ENCODE data around the gene TNRC18.
A peak's percentile ranks its signal among the peaks of the same experiment; 100 is the strongest.
"Not testable (repeated sequence)": the region's sequence is repeated elsewhere in the genome, so short reads cannot be mapped to it uniquely, and the experiment has no call there.

Gene TNRC18, protein sequence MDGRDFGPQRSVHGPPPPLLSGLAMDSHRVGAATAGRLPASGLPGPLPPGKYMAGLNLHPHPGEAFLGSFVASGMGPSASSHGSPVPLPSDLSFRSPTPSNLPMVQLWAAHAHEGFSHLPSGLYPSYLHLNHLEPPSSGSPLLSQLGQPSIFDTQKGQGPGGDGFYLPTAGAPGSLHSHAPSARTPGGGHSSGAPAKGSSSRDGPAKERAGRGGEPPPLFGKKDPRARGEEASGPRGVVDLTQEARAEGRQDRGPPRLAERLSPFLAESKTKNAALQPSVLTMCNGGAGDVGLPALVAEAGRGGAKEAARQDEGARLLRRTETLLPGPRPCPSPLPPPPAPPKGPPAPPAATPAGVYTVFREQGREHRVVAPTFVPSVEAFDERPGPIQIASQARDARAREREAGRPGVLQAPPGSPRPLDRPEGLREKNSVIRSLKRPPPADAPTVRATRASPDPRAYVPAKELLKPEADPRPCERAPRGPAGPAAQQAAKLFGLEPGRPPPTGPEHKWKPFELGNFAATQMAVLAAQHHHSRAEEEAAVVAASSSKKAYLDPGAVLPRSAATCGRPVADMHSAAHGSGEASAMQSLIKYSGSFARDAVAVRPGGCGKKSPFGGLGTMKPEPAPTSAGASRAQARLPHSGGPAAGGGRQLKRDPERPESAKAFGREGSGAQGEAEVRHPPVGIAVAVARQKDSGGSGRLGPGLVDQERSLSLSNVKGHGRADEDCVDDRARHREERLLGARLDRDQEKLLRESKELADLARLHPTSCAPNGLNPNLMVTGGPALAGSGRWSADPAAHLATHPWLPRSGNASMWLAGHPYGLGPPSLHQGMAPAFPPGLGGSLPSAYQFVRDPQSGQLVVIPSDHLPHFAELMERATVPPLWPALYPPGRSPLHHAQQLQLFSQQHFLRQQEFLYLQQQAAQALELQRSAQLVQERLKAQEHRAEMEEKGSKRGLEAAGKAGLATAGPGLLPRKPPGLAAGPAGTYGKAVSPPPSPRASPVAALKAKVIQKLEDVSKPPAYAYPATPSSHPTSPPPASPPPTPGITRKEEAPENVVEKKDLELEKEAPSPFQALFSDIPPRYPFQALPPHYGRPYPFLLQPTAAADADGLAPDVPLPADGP (N-terminal part only)

DNA sequence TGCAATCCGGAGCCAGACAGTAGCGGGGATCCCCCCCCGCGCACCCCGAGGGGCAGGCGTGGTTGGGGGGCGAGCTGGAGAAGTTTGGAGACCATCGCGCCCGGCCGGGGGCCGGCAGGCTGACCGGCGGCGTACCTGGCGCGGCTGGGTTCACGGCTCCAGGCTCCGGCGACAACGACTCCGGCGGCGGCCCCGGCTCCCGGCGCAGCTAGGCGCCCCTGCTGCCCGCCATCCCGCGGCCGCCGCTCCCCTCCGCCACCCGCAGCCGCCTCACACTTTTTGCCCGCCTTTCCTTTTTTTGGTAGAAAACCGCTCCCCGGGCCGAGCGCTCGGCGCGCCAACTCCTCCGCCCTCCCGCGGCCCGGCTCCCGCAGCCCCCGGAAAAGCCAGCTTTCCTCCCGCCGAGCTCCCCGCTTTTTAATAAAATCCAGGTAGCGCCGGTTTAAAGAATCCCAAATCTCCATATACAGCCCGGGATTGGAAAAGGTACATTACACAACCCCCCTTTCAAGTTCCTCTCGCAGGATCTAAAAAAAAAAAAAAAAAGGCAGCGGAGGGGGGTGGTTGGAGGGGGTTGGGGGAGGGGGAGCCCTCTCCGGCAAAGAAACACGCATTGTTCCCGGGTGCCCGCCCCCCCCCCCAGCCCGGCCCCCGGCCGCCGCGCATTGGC, at the start of gene TNRC18:
Gene TNRC18 (minus strand): TSS at position 529 of the 670 bp plus-strand sequence. CDS start 2,588 bp downstream, outside the sequence.
- DNase-seq = no peak

DNA sequence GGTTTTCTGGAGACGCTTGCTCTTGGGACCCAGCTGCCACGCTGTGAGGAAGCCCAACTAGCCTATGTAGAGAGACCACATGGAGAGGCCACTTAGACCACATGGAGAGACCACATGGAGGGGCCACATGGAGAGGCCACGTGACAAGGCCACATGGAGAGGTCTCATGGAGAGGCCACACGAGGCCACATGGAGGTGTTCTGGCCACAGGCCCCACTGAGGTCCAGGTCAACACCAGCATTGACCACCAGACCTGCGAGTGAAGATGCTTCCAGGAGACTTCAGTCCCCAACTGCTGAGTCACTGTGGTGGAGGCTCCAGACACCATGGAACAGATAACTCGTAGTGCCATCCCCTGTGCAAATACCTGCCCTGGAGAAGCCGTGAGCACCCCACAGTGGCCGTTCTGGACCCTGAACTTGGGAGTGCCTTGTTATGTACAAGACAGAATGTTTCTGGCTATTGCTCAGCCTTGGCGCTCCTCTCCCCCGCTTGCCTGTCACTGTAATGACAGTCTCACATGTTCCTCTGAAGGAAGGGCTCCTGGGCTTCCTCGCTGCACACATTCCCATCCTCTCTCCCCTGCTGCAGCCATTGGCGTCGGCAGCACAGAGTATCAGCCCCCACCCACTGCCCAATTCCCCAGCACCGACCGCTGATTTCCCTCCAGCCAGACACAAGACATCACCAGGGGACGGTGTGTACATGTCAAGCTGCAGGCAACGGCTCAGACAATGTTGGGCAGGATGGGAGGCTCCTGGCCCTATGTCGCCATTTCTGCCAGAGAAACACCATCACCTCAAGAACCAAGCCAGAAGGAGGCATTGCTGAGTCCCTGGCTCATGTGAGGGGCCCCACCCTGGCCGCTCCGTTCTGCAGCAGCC, 49.0 kb upstream of the TNRC18 start:
- peak; percentile 99 for DNase-seq

DNA sequence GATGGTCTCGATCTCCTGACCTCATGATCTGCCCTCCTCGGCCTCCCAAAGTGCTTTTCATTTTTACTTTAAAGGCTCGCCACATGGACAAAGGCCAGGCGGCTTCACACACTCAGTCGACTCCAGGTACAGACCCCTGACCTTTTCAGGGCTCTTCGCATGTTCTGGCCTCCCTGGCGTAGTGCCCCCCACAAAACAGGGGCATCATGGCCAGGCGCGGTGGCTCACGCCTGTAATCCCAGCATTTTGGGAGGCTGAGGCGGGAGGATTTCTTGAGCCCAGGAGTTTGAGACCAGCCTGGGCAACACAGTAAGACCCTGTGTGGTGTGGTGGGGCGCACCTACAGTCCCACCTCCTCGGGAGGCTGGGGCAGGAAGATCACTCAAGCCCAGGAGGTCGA, 48.0 kb upstream of the TNRC18 start:
- DNase-seq = not testable (repeated sequence)

DNA sequence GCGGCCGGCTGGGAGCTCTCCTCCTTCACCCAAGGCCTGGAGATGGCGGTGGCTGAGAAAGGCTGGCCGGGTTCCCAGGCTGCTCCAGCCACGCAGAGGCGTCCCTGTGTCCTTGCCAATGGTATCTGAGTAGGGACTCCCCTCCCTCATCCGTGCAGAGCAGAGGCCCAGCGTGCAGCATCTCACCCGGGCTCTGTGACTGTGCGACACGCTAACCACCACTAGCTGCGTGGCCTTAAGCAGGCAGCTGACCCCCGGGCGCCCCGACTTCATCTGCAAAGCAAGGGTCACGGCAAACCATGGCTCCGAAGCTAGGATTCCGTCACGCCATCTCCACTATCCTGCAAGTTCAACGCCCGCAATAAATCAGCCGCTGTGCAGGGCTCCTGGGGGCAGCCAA, 47.2 kb upstream of the TNRC18 start:
- no peak for DNase-seq

DNA sequence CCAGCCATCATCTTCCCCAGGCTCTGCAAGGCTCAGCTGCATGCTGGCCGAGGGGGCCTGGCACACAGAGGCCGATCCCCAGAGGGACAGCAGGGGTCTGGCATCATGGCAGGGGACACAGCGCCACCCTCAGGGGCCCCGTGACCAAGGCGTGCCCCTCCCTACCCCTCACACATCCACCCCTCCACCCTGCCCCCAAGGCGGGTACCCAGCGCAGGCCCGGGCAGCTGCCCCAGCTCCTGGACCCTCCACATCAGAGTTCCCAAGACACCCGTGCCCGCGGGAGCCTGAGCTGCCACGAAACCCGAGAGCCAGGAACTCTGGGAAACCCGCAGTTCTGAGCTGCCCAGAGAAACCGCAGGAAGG, 46.5 kb upstream of the TNRC18 start:
- no peak for DNase-seq

DNA sequence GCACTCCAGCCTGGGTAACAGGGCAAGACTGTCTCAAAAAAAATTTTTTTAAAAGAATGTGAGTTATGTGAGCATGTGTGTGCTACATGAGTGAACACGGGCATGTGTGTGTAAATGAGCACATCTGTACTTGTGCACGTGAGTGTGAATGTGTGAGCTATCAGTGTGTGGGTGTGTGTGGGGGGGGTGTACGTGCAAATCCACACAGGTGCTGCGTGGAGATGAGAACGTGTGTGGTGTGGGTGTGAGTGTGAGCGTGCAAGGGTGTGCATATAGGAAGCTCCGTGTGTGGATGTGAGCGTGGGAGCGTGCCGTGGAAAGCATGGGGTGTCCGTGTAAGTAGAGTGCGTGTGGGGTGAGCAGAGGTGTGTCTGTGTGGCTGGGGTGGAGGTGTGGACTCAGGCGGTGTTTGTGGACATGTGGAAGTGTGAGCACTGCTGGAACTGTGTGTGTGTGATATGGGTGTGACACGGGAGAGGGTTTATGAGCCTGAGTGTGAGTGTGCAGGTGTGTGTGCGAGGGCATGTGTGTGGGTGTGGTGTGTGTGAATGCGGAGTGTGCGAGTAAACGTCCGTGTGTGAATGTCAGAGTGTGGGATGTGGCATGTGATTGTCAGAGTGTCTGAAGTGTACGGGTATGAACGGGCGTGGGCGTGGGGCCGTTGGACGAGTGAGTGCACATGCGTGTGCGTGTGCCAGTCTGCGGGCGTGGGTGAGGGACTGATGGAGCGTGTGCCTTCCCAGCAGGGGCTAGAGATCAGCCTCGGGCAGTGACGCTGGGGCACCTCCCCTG, 45.9 kb upstream of the TNRC18 start:
- DNase-seq = no peak

DNA sequence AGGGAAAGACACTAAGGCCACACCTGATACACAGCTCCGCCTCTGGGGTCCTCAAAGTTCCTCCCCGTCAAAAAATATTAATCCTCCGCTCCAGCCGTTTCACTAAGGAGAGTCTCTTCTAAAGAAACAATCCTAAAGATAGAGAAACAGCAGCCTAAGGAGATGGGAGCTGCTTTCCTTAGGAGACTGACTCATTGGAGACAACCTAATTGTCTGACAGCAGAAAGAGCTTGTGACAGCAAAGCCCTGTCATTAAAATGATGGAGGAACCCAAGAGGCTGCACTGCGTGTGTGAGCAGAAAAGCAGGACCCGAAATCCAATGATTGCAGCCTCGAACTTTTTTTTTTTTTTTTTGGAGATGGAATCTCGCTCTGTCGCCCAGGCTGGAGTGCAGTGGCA, 44.0 kb upstream of the TNRC18 start:
- DNase-seq = no peak

DNA sequence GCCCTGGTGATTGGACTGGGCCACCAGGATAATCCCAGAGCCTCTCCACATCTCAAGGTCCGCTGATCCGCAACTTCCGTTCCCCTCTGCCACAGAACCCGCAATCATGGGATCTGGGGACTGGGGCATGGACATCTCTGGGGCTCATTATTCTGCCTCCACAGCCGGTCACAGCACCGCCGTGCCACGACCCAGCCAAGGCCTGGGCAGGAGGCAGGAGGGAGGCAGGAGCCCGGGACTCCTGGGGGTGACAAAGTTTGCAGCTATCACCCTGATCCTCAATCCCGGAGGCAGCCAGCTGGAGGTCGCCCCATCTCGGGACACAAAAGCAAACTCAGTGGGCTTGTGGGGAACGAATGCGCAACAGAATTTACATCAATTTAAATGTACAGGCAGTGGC, 42.9 kb upstream of the TNRC18 start:
- no peak for DNase-seq

DNA sequence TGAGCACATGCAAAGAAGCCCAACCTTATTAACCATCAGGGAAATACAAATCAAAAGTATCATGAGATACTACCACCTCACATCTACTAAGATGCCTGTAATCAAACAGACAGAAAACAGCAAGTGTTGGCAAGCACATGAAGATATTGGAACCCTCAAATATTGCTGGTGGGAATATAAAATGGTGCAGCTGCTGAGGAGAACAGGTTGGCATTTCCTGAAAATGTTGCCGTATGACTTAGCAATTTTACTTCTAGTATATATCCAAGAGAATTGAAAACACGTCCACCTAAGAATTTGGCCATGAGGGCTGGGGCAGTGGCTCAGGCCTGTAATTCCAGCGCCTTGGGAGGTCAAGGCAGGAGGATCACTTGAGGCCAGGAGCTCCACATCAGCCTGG, 39.4 kb upstream of the TNRC18 start:
- DNase-seq = no peak

DNA sequence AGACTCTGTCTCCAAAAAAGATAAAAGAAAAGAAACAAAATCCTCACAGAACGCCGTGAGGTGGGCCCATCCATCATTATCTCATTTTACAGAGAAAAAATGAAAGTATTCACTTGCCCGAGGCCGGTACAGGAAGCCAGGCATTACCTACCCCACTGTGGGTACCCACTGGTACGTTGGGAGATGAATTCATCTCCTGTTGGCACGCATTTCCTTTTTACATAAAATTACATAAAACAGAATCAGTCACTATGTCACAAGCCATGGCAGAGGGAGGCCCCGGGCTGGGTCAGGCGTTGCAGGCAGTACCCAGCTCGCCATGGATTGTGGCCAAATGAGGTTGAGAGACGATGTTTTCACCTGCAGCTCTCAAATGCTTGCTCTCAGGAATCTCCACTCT, 38.6 kb upstream of the TNRC18 start:
- DNase-seq = no peak

DNA sequence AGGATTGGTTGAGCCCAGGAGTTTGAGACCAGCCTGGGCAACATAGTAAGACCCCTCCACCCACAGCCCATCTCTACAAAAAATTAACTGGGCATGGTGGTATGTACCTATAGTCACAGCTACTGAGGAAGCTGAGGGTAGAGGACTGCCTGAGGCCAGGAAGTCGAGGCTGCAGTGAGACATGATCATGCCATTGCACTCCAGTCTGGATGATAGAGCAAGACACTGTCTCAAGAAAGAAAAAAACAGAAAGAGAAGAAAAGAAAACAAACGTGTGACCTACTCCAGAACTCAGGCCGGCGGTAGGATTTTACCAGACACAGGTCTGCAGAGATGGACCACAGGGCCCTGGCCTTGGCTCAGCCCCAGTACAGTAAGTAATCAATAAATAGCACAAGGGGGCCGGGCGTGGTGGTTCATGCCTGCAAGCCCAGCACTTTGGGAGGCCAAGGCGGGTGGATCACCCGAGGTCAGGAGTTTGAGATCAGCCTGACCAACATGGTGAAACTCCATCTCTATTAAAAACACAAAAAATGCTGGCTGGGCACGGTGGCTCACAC, 35.4 kb upstream of the TNRC18 start:
- no peak for DNase-seq

DNA sequence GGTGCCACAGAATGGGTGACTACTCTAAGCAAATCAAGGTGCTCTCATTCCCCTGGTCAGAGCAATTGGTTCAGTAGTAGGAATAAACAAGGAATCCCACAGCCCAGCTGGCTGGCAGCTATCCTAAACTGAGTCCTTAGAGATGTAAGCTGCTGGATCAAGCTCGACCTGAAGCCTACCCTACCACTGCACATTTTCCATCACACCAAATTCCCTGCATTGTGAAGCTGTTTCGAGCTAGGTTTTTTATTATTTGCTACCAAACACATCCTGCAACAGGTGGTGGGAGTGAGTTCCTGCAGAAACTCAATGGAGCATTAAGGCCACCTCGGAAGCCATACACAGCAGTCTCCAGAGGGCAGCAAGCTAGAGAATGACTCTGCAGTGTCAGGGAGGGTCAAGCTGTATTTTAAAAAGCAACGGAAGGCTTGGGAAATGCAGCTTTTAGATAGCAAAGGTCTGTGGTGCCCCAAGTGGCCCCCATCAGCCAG, 33.7 kb upstream of the TNRC18 start:
- DNase-seq = no peak

DNA sequence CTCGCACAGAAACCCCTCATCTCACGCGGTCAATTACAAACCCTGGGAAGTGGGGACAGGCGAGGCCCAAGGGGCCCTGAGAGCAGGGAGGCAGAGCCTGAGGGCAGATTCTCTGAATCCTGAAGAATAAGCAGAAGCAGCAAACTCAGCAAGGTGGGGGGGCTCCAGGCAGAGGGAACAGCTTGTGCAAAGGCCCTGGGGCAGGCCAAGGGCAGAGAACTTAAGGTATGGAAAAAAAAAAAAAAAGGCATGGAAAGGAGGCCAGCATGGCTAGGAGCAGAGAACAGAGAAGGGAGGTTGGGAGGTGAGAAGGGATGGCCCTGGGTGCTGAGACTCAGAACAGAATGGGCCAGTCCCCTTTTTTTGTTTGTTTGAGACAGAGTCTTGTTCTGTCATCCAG, 32.8 kb upstream of the TNRC18 start:
- no peak for DNase-seq

DNA sequence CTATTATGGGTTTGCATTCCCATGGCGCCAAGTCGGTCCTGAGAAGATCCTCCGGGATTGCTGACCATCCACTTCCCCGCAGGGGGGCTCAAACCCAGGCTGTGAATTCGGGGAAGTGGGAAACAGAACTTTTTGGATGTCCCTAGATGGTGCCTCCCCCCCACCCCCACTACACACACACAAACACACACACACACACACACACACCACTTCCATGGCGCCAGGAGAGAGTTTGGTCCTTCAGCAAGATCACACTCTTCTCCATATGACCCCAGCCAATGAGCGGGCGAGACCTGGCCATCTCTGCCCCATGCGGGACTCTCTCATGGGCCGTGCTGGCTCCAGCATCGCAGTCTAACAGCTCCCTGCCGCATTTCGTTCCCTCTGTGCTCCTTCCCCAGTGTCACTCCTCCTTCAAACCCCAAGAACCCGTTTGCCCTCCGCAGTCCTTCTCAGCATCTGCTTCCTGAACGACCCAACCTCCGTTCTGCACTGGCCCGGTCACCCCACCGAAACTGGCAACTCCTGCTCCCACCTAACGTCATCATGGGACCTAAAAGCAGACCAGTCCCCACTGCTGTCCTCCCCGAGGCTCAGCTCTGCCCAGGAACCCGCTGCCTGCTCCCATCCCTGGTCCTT, 32.1 kb upstream of the TNRC18 start:
- DNase-seq = no peak

DNA sequence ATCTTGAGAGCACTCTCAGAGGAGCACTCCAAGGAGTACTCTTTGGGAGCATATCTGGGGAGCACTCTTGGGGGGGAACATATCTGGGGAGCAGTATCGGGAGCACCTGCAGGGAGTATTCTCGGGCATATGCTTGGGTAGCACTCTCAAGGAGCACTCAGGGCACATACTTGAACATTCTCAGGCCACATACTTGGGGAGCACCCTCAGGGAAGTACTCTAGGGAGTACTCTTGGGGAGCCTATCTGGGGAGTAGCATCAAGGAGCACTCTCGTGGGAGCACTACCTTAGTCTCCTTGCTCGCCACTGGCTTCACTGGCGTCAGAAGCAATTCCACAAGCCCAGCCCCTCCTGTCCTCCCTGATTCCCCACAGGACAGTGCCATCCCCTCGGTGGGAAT, 31.5 kb upstream of the TNRC18 start:
- DNase-seq = no peak

DNA sequence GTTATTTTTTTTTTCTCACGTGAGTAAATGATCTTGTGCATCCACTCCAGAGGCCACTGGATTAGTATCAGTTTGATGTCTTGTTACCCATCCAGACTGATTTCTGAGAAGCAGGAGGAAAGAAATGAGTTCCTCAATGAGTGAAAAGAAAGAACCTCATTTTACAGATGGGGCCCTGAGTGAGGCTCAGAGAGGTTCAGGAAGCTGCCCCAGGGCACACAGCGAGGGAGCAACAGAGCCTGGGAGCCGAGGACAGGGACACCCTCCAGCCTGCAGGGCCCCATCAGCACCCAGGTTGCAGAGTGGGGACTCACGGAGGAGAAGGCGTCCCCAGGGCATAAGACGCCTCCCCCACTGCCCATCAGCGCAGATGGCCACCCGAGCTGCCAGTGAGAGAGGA, 30.9 kb upstream of the TNRC18 start:
- no peak for DNase-seq

DNA sequence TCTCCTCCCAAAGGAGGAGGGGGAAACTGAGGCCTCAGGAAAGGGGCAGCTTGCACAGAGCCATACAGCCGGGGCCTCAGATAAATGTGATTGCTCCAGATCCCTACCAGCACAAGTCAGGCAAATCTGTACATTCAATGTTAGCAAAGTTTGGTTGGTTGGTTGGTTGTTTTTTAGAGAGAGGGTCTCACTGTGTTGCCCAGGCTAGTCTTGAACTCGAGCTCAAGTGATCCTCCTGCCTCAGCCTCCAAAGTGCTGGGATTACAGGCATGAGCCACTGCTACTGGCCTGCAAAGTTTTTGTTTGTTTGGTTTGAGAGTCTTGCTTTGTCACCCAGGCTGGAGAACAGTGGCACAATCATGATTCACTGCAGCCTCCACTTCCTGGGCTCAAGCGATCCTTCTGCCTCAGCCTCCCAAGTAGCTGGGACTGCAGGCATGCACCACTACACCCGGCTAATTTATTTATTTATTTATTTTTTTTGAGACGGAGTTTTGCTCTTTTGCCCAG, 30.0 kb upstream of the TNRC18 start:
- no peak for DNase-seq

DNA sequence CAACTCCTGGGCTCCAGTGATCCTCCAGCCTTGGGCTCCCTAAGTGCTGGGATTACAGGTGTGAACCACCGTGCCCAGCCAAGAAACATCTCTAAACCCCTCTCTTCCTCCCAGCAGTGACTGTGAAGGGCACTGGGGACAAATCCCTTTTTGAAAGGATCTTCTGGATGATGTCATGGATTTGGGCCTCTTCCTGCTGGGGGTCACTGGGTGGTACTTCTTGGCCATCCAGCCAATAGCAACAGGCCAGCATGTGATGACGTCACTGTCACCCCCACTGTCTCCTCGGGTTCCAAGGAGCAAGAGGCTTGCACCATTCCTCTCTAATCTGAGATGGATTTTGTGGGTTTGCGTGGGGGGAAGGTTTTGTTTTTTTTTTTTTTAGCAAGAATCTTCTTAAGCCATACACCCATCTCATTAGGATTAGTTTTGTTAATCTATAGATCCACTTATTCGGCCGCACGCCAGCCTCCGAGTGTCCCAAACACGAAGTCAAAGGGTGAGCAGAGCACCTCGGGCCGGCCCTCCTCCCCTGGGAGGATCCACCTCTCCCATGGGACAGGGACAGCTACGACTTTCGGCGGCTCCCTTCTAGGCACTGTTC, 29.4 kb upstream of the TNRC18 start:
- no peak for DNase-seq

DNA sequence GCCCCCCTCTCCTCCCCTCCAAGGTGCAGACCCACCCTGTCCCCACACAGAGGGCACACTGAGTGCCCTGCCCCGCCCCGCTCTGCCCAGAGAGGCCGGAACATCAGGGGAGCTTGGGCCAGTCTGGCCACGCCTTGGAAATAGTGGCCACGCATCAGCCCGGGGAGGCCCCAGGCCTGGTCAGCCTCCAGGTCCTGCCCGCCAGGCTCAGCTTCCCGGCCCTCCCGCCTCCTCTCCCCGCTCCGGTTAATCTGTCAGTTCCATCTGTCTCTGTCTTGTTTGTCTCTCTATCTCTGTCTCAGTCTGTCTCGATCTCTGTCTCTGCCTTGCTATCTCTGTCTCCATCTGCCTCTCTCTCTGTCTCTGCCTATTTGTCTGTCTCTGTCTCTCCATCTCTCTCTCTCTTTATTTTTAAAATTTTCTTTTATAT, 28.9 kb upstream of the TNRC18 start:
- no peak for DNase-seq

Measured in NCI-H446 treated with DMSO at 0.1 percent for 48 hours (cell line).